H1 (cell line): Measurements from ENCODE around the gene ATP6V0A1. TPM values are rescaled to one million over a fixed set of nuclear protein-coding genes. Genes with fewer than 3 reads are reported as not detected.

Source experiments
- CTCF ChIA-PET: fragments of 300-600 bp; sonication (Branson Sonifier 250); formaldehyde crosslinking; loops from one replicate; lab custom pipeline; 2021; ENCODE audit not compliant: partially characterized antibody; lab: Charles Lee
- POLR2A ChIA-PET: fragments of 300-600 bp; sonication (Branson Sonifier 250); formaldehyde crosslinking; loops from one replicate; lab custom pipeline; 2021; ENCODE audit warnings: inconsistent platforms; ENCODE audit not compliant: partially characterized antibody; lab: Charles Lee
- DNase-seq, 2 experiments: peaks; one replicate each; pipeline versions ENCODE4 v3.0.0 to v3.0.0-alpha.2; 2010 to 2022; ENCODE audit warnings: low spot score in 2 of 2, low read depth in 1 of 2, mixed read lengths in 1 of 2
- FAIRE-seq: peaks from 2 replicates; lab custom pipeline; 2011; peaks lifted over from hg19 to GRCh38; lab: Jason Lieb, UNC
- H2AFZ ChIP-seq: 2 replicates; pipeline ENCODE4 v1.8.1; 2012; ENCODE audit warnings: low read length, inconsistent platforms
- H2AK5ac ChIP-seq: 2 replicates; pipeline ENCODE4 v1.6.1; 2013; ENCODE audit warnings: low read depth, low read length
- H2BK120ac ChIP-seq: replicated peaks from 2 replicates; pipeline ENCODE3; 2013; ENCODE audit warnings: low read depth, low read length, inconsistent platforms
- H2BK12ac ChIP-seq: 2 replicates; pipeline ENCODE4 v1.6.1; 2013; ENCODE audit warnings: low read depth, low read length
- H2BK15ac ChIP-seq: 2 replicates; pipeline ENCODE4 v1.6.1; 2013; ENCODE audit warnings: low read length
- H2BK20ac ChIP-seq: 2 replicates; pipeline ENCODE4 v1.6.1; 2013; ENCODE audit warnings: low read length
- H2BK5ac ChIP-seq: 2 replicates; pipeline ENCODE4 v1.6.1; 2013; ENCODE audit warnings: low read depth, low read length
- H3K14ac ChIP-seq: 2 replicates; pipeline ENCODE4 v1.6.1; 2013; ENCODE audit warnings: inconsistent platforms; ENCODE audit not compliant: insufficient read length
- H3K18ac ChIP-seq: 2 replicates; pipeline ENCODE4 v1.6.1; 2013; ENCODE audit warnings: low read length; ENCODE audit errors: extremely low read depth
- H3K23ac ChIP-seq: 2 replicates; pipeline ENCODE4 v1.6.1; 2013; ENCODE audit warnings: inconsistent platforms; ENCODE audit not compliant: insufficient read length
- H3K23me2 ChIP-seq: 2 replicates; pipeline ENCODE4 v1.6.1; 2013; ENCODE audit warnings: low read depth, low read length
- H3K27ac ChIP-seq: 2 replicates; pipeline ENCODE4 v1.6.1; 2011; ENCODE audit warnings: low read depth, low read length, inconsistent platforms
- H3K27me3 ChIP-seq, 4 experiments: replicated peaks in 1 of 4; 1 replicate in 1 of 4; 2 replicates in 3 of 4; pipeline versions ENCODE4 v1.6.1 to v1.8.1; 2011 to 2013; ENCODE audit warnings: low read length in 3 of 4, mild to moderate bottlenecking in 3 of 4, inconsistent platforms in 2 of 4, mixed read lengths in 2 of 4, moderate library complexity in 1 of 4; ENCODE audit not compliant: control insufficient read depth in 3 of 4, insufficient read depth in 3 of 4; ENCODE audit errors: extremely low read depth in 1 of 4
- H3K36me3 ChIP-seq, 4 experiments: 2 replicates each; pipeline versions ENCODE4 v1.6.1 to v1.8.1; 2011 to 2013; ENCODE audit warnings: mild to moderate bottlenecking in 4 of 4, low read length in 3 of 4, moderate library complexity in 2 of 4, control low read depth in 1 of 4, inconsistent platforms in 1 of 4; ENCODE audit not compliant: insufficient read depth in 4 of 4, control insufficient read depth in 2 of 4
- H3K4ac ChIP-seq: replicated peaks from 2 replicates; pipeline ENCODE3; 2013; ENCODE audit warnings: low read length, low read depth, mixed read lengths, inconsistent platforms; ENCODE audit not compliant: insufficient read length
- H3K4me1 ChIP-seq, 4 experiments: replicated peaks in 1 of 4; 1 replicate in 1 of 4; 2 replicates in 3 of 4; pipeline versions ENCODE4 v1.6.1 to v1.8.1; 2011 to 2013; ENCODE audit warnings: low read length in 3 of 4, inconsistent platforms in 2 of 4, mixed read lengths in 1 of 4; ENCODE audit not compliant: insufficient read depth in 4 of 4, control insufficient read depth in 3 of 4
- H3K4me2 ChIP-seq, 2 experiments: 2 replicates each; pipeline versions ENCODE4 v1.6.1 to v1.8.1; 2011 to 2013; ENCODE audit warnings: low read depth in 2 of 2, low read length in 2 of 2, control low read depth in 1 of 2, inconsistent platforms in 1 of 2, mild to moderate bottlenecking in 1 of 2; ENCODE audit not compliant: insufficient read depth in 1 of 2
- H3K4me3 ChIP-seq, 4 experiments: fragments of 200-600, 300-600 bp in 1 of 4; sonication (generic), shearing (Covaris generic), sonication (Bioruptor Twin) in 1 of 4; 2 replicates each; pipeline versions ENCODE4 v1.5.1 to v1.8.1; 2011 to 2016; ENCODE audit warnings: low read length in 4 of 4, low read depth in 3 of 4, control low read depth in 2 of 4, inconsistent platforms in 2 of 4, mild to moderate bottlenecking in 2 of 4, mixed read lengths in 1 of 4, moderate library complexity in 1 of 4; ENCODE audit not compliant: insufficient read depth in 2 of 4; ENCODE audit errors: extremely low read depth in 1 of 4
- H3K56ac ChIP-seq: replicated peaks from 2 replicates; pipeline ENCODE3; 2013; ENCODE audit warnings: low read depth, mild to moderate bottlenecking, mixed read lengths, low read length, inconsistent platforms; ENCODE audit not compliant: insufficient read length
- H3K79me1 ChIP-seq: 2 replicates; pipeline ENCODE4 v1.6.1; 2013; ENCODE audit warnings: low read depth, low read length, control low read depth
- H3K79me2 ChIP-seq, 2 experiments: 2 replicates each; pipeline versions ENCODE4 v1.6.1 to v1.8.1; 2012 to 2013; ENCODE audit warnings: low read length in 2 of 2, mild to moderate bottlenecking in 2 of 2, inconsistent platforms in 1 of 2; ENCODE audit not compliant: insufficient read depth in 2 of 2, control insufficient read depth in 1 of 2
- H3K9ac ChIP-seq, 4 experiments: replicated peaks in 1 of 4; 1 replicate in 1 of 4; 2 replicates in 3 of 4; pipeline versions ENCODE4 v1.6.1 to v1.8.1; 2011 to 2013; ENCODE audit warnings: low read depth in 3 of 4, low read length in 3 of 4, control low read depth in 2 of 4, mild to moderate bottlenecking in 2 of 4, moderate library complexity in 2 of 4, inconsistent platforms in 1 of 4; ENCODE audit errors: extremely low read depth in 1 of 4
- H3K9me3 ChIP-seq, 2 experiments: 2 replicates each; pipeline versions ENCODE4 v1.6.1 to v1.8.1; 2012 to 2013; ENCODE audit warnings: mild to moderate bottlenecking in 2 of 2, moderate library complexity in 2 of 2, control low read depth in 1 of 2, inconsistent platforms in 1 of 2, low read depth in 1 of 2, low read length in 1 of 2, mixed read lengths in 1 of 2; ENCODE audit not compliant: insufficient read depth in 2 of 2
- H4K20me1 ChIP-seq, 2 experiments: replicated peaks in 1 of 2; 2 replicates each; pipeline versions ENCODE3 to v1.8.1; 2011 to 2013; ENCODE audit warnings: inconsistent platforms in 2 of 2, low read length in 2 of 2, mild to moderate bottlenecking in 1 of 2; ENCODE audit not compliant: insufficient read depth in 2 of 2, control insufficient read depth in 1 of 2
- H4K5ac ChIP-seq: 2 replicates; pipeline ENCODE4 v1.6.1; 2013; ENCODE audit warnings: low read length, low read depth, mixed read lengths, inconsistent platforms; ENCODE audit not compliant: insufficient read length
- H4K8ac ChIP-seq: 2 replicates; pipeline ENCODE4 v1.8.0; 2013; ENCODE audit warnings: mild to moderate bottlenecking, moderate library complexity, low read length, inconsistent platforms; ENCODE audit not compliant: insufficient read depth; ENCODE audit errors: extremely low read depth
- H4K91ac ChIP-seq: replicated peaks from 2 replicates; pipeline ENCODE3; 2013; ENCODE audit warnings: low read length, mixed read lengths, inconsistent platforms; ENCODE audit not compliant: insufficient read length
- CREB1 ChIP-seq: IDR thresholded peaks from 2 replicates; pipeline ENCODE4 v1.6.1; 2012; ENCODE audit warnings: inconsistent platforms
- WGBS, 2 experiments: shearing (Covaris generic) in 1 of 2; methylation state at CpG; one replicate each; pipeline versions ENCODE4 v1.1.6 to v1.1.7; 2013 to 2015; ENCODE audit warnings: low lambda C conversion rate in 2 of 2, mixed read lengths in 2 of 2, inconsistent platforms in 1 of 2, low coverage in 1 of 2, missing lambda C conversion rate in 1 of 2; ENCODE audit not compliant: insufficient replicate concordance in 2 of 2, insufficient coverage in 1 of 2, insufficient read length in 1 of 2; ENCODE audit errors: extremely low coverage in 1 of 2, missing lambda C conversion rate in 1 of 2; 5-methylcytosine and 5-hydroxymethylcytosine counted together
- polyA plus RNA-seq, 7 experiments: library from polyadenylated mRNA; depleted of rRNA in 3 of 7; stranded (reverse) in 5 of 7; unstranded in 2 of 7; fragments of >200 nt in 5 of 7; fragments of 200-250 nt in 2 of 7; gene quantifications; 1 replicate in 5 of 7; 2 replicates in 1 of 7; 4 replicates in 1 of 7; pipeline versions ENCODE4 v1.2.1 to v1.2.3, GENCODE V29; 2011 to 2013; ENCODE audit warnings: missing spikeins in 2 of 7, mixed read lengths in 2 of 7
- total RNA-seq: library from RNA; stranded (reverse); fragmentation: NEBNext Ultra II Directional; extraction: Animal tissue kit (Norgen Biotek cat#: 25700); gene quantifications from 2 replicates; pipeline ENCODE4 v1.2.1, GENCODE V29; 2021

Gene ATP6V0A1
- total and polyA plus RNA-seq, 2 of the 8 experiments (the other 6 are each of a cell fraction or from before 2014, with no cell fraction given): 55.3 to 63.4 TPM

DNA sequence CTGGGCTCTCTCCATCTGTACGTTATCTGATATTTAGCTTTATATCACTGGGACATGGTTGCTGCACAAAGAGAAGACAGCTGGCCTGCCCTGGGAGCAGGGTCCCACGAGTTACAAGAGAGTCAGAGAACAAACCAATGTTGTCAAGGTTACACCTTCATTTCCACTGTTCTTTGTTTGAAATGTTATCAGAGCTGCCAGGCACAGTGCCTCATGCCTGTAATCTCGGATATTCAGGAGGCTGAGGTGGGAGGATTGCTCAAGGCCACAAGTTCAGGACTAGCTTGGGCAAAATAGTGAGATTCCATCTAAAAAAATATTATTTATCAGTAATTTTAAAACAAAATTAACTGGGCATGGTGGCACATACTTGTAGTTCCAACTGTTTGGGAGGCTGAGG is 34.6 kb downstream of the ATP6V0A1 start:
- Histone ChIP-seq H2BK5ac (no peak overlapping the region), H4K8ac (no peak overlapping the region), H3K23ac (no peak overlapping the region), H3K4ac (no peak overlapping the region), H3K9ac (no peak overlapping the region), H2AK5ac (no peak overlapping the region), H3K56ac (no peak overlapping the region), H3K36me3 (peaks cover 11 to 54% (median 31%) of the 10 kb centered on the region in 4 experiments; a peak in 6 of 8 replicates), H2BK12ac (no peak overlapping the region), H3K9me3 (no peaks in the 10 kb centered on the region), H4K91ac (no peak overlapping the region), H4K20me1 (peaks cover 0 to 2% of the 10 kb centered on the region in 2 experiments), H3K4me2 (no peak overlapping the region), H2BK15ac (no peak overlapping the region), H2AFZ (no peak overlapping the region), H2BK120ac (no peak overlapping the region), H3K14ac (no peak overlapping the region), H3K79me2 (no peaks in the 10 kb centered on the region), H3K27ac (no peak overlapping the region), H3K23me2 (no peaks in the 10 kb centered on the region), H4K5ac (no peak overlapping the region), H3K4me1 (no peaks in the 10 kb centered on the region), H3K4me3 (no peak overlapping the region), H2BK20ac (no peak overlapping the region), H3K79me1 (no peaks in the 10 kb centered on the region), H3K27me3 (no peaks in the 10 kb centered on the region), H3K18ac (no peak overlapping the region)
- TF ChIP-seq CREB1: no peak
- WGBS, 2 experiments: 94% methylated on average over 3 of the region's 3 CpGs; no CpG with 5 or more reads in 1 of the 2 experiments
- ChIA-PET CTCF (interaction anchor here (0.9 to 1.2 kb wide), 4 partner anchors 23 to 34 kb away, joined by 3 to 5 read pairs (median 4); no protein-coding TSS in a partner anchor), POLR2A (interaction anchor here (1.3 kb wide), 1 partner anchor 12 kb away, joined by 3 read pairs; no protein-coding TSS in a partner anchor)
- no peak for DNase-seq
- FAIRE-seq: no peak
